Suprapubic skin (tissue), 4 donors: Measurements from ENCODE around the gene CELSR1.

Experiments
- CTCF ChIP-seq, 2 donors: fragments of 200-600 bp in 1 of 2; fragments of 450-650 bp in 1 of 2; sonication (generic) in 1 of 2; IDR thresholded peaks; one replicate each; pipeline ENCODE4 v1.5.1; 2016 to 2019; ENCODE audit warnings: antibody characterized with exemption in 2 of 2, mild to moderate bottlenecking in 1 of 2, moderate library complexity in 1 of 2
- EP300 ChIP-seq: sonication (generic); formaldehyde crosslinking; IDR thresholded peaks from one replicate; pipeline ENCODE4 v1.6.1; 2017; ENCODE audit warnings: antibody characterized with exemption
- POLR2A ChIP-seq, 2 donors: fragments of 450-650 bp; IDR thresholded peaks; one replicate each; pipeline ENCODE4 v1.6.1; 2017; ENCODE audit warnings: antibody characterized with exemption in 2 of 2, mild to moderate bottlenecking in 2 of 2, moderate library complexity in 2 of 2
- POLR2AphosphoS5 ChIP-seq, 3 donors: sonication (generic); formaldehyde crosslinking; IDR thresholded peaks; one replicate each; pipeline ENCODE4 v1.6.1; 2017; ENCODE audit warnings: antibody characterized with exemption in 3 of 3

- TF ChIP-seq CTCF (IDR thresholded peaks at IDR 0.05) (no peak), POLR2A (IDR thresholded peaks at IDR 0.05) (no peak), POLR2AphosphoS5 (IDR thresholded peaks at IDR 0.05) (no peak), EP300 (no peak)
Observed at GRCh38 chr22:46546466-46547178, 9.2 kb upstream of the CELSR1 start.
